ENCODE measurements around the gene EXOC6.
A peak's percentile ranks its signal among the peaks of the same experiment; 100 is the strongest.

The EXOC6 gene

DNA sequence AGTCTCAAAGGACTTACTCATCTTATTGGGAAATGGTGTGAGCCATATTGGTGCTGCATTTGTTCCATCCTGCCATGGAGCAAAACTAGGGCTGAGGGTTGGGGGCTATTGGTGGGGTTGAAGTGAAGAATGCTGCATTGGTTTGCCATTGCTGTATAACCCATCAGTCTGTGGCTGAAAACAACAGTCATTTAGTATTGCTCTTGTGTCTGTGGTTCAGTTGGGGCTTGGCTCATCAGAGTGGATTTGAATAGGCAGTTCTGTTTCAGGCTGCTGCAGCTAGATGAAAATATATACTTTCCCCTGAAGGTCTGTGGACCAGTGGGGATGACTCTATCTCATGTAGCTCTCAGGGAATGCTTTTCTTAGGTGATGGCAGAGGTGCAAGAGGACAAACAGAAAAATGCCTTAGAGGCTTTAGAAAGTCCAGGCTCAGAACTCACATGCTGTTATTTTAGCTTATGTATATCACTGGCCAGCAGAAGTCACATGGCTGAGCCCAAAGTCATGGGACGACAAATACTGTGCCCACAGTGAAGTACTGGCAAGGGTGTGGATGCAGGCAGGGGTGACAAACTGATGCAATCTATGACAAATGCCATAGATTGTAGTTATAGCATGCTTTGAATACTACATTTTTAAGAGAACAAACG is 15.2 kb upstream of the EXOC6 start:
- no peak for DNase-seq (ENCODE audit: low spot score)

DNA sequence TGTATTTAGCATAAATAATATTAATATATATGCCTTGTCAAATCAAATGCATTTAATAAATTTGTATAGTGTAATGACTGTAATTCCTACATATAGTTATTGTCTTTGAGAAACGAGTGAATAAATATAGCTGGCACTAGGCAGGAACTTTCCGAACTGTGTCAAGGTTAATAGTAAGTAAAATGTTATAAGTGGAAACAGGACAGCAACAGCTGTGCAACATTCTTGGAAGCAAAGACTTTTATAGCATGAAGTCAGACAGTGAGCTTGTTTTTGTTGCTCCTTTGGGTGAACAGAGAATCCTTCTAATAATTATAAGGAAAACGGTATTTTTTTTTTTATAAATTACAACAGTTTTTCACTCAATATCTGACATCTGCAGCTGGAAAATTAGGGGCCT is 14.0 kb upstream of the EXOC6 start:
- no peak for DNase-seq (ENCODE audit: low spot score)

DNA sequence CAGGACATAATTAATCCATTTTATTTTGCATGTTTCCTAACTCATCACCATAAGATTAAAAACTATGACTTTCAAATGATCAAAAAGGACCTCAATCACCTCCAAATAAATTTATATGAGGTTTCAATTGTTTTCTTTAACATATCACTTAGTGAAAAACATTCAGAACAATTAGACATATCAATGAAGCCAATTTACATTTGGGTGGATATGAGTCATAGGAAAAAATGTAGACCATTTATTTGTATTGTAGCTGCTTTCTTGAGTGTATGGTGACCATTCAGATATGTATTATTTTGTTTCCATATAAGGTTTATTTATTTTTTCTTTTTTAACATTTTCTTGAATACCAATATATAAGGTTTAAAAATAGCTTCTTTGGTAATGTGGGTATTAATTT is 13.3 kb upstream of the EXOC6 start:
- DNase-seq (ENCODE audit: low spot score) = no peak

DNA sequence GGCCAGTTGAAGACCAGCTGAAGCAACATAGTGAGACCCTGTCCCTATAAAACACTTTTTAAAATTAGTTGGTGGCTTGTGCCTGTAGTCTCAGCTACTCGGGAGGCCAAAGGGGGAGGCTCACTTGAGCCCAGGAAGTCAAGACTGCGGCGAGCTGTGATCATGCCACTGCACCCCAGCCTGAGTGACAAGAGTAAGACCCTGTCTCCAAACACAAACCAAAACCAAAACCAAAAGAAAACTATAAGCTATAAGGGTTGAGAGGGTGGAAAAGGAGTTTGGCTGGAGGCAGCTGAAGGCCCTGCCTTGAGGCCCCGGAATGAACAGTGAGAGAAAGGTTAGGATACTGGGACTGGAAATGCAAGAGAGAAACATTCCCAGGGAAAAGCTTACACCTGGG is 10.9 kb upstream of the EXOC6 start:
- no peak for DNase-seq (ENCODE audit: low spot score)

DNA sequence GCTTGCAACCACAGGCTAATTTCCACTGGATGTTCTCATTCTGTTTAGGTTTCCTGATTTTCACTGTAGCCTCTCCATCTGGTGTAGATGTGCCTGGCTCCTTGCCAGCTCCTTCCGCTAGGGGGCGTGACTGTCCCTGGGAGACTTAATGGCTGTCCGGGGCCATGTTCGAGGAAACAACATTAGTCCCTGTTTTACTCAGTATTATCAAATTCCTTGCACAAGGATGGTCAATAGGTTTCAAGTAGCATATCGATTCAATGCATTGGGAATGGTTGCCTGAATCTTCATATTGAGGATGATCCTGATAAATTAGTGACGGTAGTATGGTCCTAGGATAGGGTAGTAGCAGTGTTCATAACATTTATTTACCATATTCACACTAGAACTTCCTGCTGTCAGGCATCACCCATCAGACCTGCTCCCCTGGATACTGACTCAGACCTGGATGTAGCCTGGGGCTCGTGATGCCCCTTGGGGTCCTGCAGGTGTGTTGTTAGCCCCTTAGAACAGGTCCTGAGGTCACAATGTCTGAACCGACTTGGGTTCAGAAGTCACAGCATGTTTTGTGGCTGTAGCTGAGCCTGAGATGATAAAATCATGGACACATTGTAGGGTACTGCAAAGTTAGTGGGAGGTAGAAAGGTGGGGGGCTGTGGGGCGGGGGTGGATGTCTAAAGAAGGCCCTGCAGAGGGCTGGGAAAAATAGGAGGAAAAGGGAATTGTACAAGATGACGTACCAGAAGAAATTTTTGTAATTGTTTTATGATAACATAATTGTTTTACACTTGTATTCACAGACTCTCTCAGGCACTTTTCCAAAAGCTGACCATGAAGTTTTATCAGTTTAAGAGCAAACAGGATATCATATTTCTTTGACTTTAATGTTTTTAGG is 8.9 kb upstream of the EXOC6 start:
- peak; percentile 65 for DNase-seq (ENCODE audit: low spot score)

DNA sequence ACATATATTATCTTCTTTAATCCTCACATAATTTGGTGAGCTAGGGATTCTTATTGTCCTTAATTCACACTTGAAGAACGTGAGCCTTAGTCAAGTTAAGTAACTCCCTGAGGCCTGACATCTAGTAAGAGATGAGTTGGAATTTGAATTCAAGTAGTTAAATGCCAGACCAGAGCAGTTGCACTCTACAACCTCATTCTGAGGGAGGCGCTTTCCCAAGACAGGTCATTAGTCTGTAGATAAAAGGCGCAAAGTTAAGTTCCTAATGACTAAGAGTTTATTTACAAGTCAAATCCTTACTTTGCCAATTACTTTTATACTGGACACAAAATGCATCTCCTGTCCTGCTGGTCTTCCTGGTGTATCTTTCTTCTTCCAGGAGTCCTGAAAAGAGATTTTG is 3.6 kb upstream of the EXOC6 start:
- peak; percentile 28 for DNase-seq (ENCODE audit: low spot score)

DNA sequence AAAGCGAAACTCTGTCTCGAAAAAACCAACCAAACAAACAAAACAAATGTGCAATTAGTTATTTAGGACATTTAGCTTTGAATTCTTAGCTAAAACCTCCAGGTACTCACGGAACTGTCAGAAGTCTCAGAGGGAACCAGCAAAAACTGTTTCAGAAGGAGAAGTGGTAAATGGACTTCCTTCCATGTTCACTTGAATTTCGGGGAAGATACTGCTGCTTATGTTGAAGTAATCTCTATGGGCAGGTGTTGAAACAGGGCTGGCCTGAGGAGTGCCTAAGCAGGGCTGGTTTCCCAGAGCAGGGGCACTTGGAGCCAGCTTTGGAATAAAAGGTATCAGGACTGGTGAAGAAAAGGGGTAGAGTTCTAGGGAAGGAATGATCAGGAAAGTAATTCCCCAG is 2.4 kb upstream of the EXOC6 start:
- no peak for DNase-seq (ENCODE audit: low spot score)

DNA sequence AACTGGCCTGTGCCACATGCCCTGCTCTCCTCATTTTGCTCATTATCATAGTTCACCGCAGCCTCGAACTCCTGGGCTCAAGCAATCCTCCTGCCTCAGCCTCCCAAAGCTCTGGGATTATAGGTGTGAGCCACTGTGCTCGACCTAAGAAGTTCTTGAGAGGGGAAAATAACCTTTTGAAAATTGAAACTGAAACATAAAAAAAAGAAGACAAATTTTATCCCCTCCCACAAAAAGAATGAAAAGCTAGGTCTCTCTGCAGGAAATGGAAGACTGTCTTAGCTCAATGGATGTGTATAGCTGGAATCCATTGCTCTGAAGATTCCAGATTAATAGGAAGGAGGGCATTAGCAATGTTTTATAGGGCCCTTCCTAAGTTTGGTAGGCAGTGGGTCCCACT is 2.0 kb upstream of the EXOC6 start:
- DNase-seq (ENCODE audit: low spot score) = no peak

DNA sequence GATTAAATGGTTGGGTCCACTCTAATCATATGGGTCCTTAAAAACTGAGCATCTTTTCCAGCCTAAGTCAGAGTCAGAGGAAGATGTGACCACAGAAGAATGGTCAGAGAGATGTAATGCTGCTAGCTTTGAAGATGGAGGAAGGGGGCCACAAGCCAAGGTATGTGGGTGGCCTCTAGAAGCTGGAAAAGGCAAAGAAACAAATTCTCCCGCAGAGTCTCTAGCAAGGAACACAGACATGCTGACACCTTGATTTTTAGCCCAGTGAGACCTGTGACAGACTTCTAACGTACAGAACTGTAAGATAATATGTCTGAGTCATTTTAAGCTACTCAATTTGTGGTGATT is 1.5 kb upstream of the EXOC6 start:
- DNase-seq (ENCODE audit: low spot score) = no peak

DNA sequence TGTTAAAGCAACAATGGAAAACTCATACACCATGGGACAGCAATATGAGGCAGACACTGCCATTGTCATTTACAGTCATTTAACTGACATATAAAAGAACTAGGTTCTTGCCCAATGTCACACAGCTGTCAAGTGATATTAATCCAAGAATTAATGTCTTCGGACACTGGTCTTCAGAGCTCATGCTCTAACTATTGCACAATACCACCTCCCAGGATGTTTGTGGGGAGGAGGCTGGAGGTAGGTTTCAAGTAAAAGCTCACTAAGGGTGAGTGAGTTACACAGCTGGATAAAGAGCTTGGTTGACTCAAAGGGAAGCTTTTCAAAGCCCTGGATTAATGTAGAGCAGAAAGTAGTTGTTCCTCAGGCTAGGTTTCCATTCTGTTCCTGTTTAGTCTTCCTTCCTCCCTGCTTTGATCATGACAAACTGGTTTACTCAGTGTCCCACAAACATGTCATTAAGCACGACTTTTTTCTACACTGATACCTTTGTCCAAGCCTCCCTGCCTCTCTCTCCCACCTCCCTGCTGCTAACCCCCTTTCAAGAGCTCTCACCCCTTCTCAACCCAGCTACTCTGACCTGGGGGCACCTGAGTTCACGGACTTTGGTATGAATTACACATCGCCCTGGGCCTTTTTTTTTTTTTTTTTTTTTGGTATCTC is 987 bp upstream of the EXOC6 start:
- no peak for DNase-seq (ENCODE audit: low spot score)

DNA sequence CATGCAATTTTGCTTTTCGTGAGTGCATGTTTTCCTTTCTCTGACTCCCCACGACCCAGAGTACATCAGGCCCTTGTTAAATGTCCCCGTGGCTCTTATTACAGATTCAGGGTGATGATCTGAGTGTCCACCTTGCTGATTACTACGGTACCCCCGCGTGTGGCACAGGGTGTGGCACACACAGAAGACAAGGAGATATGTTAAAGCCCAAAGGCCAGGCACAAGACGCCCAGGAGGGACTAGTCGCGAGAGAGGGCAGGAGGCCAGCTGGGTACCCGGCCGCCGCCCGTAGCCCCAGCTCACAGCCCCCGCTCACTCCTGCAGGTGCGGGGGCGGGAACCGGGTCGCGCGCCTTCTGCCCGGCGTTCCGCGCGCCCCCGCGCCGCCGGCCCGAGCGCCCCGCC is 281 bp upstream of the EXOC6 start:
- DNase-seq (ENCODE audit: low spot score) = no peak

DNA sequence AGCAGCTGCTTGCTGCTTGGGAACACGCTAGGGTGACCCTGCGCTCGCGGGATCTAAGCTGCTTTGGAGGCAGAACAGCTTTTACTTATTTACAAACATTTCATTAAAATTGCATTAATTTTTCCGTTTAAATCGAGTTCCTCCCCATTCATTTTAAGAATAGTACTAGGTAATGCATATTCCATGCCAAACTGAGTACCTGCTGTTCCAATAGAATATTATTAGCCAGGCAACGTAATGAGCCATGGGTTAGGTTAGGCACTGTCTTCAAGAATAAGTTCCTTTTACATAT is 860 bp downstream of the EXOC6 start:
- DNase-seq (ENCODE audit: low spot score) = peak; percentile 67

DNA sequence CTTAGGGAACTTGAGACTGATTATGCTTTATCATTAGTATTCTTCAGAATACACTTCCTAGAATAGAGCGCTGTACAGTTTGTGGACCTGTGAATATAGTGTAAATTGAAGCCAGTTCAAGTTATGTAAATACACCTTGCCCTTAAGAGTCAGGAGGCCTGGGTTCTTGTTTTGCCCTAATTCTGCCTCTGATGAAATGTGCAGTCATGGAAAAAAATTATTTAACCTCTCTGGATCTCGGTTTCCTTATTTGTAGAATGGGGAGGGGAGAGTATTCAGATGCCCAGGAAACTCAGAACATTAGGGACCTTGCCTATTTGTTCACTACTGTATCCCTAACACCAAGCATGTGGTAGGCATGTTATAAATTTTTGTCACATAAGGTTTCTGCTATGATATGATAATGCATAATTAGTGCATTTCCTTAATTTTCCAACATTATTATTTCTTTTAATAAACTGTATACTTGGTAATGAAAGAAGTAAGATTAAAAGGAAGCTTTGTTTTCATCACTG is 1.3 kb downstream of the EXOC6 start:
- peak; percentile 27 for DNase-seq (ENCODE audit: low spot score)

DNA sequence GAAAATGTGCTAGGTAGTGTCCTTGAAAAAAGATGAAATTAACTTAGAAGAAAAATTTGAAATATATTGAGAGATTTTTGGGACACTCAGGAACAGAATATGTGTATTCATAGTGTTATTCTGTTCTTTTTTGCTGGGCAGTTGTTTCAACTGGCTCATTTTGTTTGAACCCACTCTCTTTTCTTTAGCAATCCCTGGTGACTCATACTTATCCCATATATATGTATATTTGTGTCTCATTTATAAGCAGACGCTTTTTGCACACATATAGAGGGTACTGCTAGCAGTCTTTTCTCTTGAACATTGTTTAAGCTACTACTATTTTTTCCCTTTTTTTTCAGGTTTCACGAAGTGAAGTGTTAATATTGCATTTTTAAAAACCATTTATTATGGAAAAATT is 1.9 kb downstream of the EXOC6 start:
- DNase-seq (ENCODE audit: low spot score) = no peak

DNA sequence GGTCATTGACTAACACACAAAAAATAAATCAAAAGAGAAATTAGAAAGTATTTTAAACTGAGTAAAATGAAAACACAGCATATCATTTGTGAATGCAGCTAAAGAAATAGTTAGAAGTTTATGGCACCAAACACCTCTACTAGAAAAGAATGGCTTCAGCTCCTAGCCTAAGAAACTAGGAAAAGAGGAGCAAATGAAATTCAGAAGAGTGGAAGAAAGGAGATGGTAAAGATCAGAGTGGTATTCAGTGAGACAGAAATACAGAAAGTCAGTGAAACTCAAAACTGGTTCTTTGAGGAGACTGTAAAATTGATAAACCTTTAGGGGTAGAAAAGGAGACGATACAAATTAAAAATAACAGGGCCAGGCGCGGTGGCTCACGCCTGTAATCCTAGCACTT is 2.7 kb downstream of the EXOC6 start:
- no peak for DNase-seq (ENCODE audit: low spot score)

DNA sequence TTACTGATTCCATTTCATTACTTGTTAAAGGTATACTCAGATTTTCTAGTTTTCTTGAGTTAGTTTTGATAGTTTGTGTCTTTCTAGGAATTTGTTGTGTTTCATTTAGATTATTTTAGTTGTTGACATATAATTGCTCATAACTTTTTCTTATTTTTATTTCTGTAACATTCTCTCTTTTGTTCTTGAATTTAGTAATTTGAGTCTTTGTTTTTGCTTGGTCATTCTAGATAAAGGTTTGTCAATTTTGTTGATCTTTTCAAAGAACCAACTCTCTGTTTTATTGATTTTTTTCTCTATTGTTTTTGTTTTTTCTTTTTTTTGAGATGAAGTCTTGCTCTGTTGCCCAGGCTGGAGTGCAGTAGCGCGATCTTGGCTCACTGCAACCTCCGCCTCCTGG is 7.2 kb downstream of the EXOC6 start:
- DNase-seq (ENCODE audit: low spot score) = no peak

DNA sequence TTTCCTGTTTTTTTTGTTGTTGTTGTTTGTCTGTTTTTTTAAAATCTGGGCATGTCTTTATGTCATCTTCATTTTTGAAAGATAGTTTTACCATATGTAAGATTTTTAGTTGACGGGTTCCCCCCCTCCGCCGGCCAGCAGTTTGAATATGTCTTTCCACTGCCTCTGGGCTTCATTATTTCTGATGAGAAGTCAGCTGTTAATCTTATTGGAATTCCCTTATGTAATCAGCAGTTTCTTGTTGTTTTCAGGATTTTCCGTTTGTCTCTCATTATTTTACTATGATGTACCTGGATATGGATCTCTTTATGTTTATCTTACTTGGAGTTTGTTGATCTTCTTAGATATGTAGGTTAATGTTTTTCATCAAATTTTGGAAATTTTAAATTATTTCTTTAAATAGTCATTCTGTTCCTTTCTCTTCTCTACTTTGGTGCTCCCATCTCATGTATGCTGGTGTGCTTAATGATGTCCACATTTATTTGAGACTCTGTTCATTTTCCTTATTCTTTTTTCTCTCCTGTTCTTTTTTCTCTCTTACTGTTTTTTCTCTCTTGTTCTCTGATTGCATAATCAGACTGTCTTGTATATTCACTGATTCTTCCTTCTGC is 9.7 kb downstream of the EXOC6 start:
- no peak for DNase-seq (ENCODE audit: low spot score)

DNA sequence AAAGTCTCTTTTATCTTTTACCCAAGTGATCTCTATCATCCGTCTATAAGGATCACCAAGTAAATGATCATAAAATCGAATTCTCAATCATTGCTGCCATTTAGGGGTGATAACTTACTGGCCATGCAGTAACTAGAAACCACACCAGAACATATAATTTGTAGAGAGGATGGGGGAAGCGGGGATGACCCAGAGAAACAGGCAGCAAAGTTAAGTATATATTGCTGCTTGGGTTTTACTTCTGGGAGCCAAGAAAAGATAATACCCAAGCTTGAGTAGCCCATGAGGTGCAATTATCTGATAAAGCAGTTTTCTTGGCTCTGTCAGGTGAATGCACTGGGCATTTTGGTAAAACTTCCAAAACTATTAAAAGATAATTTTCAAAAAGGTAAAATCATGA is 18.9 kb downstream of the EXOC6 start:
- DNase-seq (ENCODE audit: low spot score) = no peak

DNA sequence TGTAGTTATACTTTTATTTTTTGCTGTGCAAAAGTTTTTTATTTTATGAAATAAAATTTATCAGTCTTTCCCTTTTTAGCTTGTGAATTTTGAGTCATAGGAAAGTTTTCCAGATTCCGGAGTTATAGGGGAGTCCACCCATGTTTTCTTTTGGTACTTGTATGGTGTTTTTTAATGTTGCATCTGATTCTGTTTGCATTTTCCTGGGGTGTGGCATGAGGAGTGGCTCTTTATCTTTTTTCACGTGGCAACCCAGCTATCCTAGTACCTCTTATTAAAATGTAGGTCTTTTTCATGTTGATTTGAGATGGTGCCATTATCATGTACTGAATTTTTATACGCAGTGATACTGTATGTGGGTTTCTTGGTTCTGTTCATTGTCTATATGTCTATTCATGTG is 19.7 kb downstream of the EXOC6 start:
- no peak for DNase-seq (ENCODE audit: low spot score)

DNA sequence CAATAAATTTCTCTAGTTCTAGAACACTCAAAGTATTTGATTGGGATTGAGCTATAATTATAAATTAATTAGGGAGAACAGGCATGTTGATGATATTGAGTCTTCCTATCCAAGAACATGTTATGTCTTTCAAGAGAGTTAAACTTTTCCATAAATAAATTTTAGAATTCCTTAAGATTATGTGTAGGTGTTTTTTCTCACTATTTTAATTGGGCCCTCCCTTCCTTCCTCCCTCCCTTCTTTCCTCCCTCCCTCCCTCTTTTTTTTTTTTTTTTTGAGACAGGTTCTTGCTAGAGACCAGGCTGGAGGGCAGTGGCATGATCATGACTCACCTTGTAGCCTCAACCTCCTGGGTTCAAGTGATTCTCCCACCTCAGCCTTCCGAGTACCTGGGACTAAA is 20.2 kb downstream of the EXOC6 start:
- no peak for DNase-seq (ENCODE audit: low spot score)

DNA sequence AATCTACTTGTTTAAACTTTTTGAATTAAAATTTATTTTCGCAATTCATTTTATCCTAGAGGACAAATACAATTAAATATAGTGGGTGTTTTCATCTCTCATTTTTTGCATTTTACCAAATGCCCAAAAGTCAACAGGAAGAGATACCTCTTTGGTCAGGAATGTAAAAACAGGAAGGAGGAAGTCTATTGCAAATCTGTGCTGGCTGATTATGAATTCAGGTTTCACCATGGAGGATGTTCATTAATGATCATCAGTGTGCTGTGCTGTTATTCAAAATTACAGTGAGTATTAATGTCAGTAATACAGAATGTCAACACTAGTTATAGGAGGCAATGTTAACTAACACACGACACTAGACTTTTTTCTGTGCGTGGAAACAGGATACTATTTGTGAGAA is 24.7 kb downstream of the EXOC6 start:
- no peak for DNase-seq (ENCODE audit: low spot score)

DNA sequence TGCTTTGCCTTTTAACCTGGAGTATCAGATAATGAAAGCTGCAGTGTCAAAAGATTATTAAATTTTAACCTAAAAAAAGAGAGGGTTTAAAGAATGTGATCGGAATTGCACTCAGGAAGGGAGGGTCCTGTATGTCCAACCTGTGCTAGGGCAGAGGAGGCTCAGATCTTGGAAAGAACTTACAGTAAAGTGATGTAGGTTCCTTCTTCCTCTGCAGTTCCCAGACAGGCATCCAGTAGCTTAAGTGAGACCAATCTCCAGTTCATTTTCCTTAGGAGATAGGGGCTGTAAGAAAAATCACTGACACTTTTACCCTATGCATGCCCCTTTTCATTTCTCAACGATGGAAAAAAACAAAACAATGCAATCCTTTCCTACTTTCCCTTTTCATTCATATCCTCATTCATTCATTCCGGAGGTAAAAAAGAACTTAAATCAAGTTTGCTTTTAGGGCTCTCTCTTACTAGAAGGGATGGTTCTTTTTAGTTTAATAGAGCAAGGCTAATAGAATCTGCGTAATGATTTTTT is 28.3 kb downstream of the EXOC6 start:
- DNase-seq (ENCODE audit: low spot score) = no peak
